HG03066 (cell line): ENCODE data around the gene LMF1.

Experiments
- ATAC-seq: cut with Tn5 transposase; IDR thresholded peaks from one replicate; pipeline ENCODE4 v1.9.1; 2021; ENCODE audit warnings: low read depth; ENCODE audit not compliant: unreplicated experiment

The LMF1 gene

GRCh38 chr16:917591-918061, 53.2 kb downstream of the LMF1 start:
- ATAC-seq, result no peak

GRCh38 chr16:916035-916799, 54.6 kb downstream of the LMF1 start:
- no peak for ATAC-seq

GRCh38 chr16:915546-915945, 55.2 kb downstream of the LMF1 start:
- ATAC-seq, result no peak

GRCh38 chr16:914440-914839, 56.3 kb downstream of the LMF1 start:
- ATAC-seq, result no peak

GRCh38 chr16:913817-914439, 56.9 kb downstream of the LMF1 start:
- ATAC-seq, result no peak

GRCh38 chr16:912684-913613, 57.8 kb downstream of the LMF1 start:
- no peak for ATAC-seq

GRCh38 chr16:912322-912683, 58.5 kb downstream of the LMF1 start:
- ATAC-seq, result no peak

- no peak for ATAC-seq
These were observed 59.0 kb downstream of the LMF1 start for GRCh38 chr16:911604-912321.

GRCh38 chr16:911101-911500, 59.7 kb downstream of the LMF1 start:
- no peak for ATAC-seq

GRCh38 chr16:910181-910580, 60.6 kb downstream of the LMF1 start:
- no peak for ATAC-seq

GRCh38 chr16:909281-910000, 61.3 kb downstream of the LMF1 start:
- no peak for ATAC-seq

- ATAC-seq, result no peak
These were observed 62.1 kb downstream of the LMF1 start for GRCh38 chr16:908526-909155.

- ATAC-seq, result no peak
These were observed 62.9 kb downstream of the LMF1 start for GRCh38 chr16:907842-908241.

- ATAC-seq, result no peak
These were observed 63.4 kb downstream of the LMF1 start for GRCh38 chr16:907361-907760.

GRCh38 chr16:906296-906695, 64.5 kb downstream of the LMF1 start:
- ATAC-seq, result no peak

GRCh38 chr16:901715-902601, 68.8 kb downstream of the LMF1 start:
- no peak for ATAC-seq

GRCh38 chr16:901149-901548, 69.6 kb downstream of the LMF1 start:
- ATAC-seq, result no peak

GRCh38 chr16:900211-900610, 70.6 kb downstream of the LMF1 start:
- no peak for ATAC-seq

GRCh38 chr16:899683-900060, 71.1 kb downstream of the LMF1 start:
- no peak for ATAC-seq
